T-cell (primary cell): ENCODE measurements around the gene GRIK4. TPM values are rescaled to one million over a fixed set of nuclear protein-coding genes. Genes with fewer than 3 reads are reported as not detected.

Source experiments
- ATAC-seq, 4 experiments: fragments of 200-7000 bp in 3 of 4; fragments of 150-1000 bp in 1 of 4; cut with Tn5 transposase; replicated peaks in 1 of 4; 1 replicate in 3 of 4; 2 replicates in 1 of 4; pipeline ENCODE4 v1.10.0; 2021; ENCODE audit warnings: moderate library complexity in 3 of 4, mild to moderate bottlenecking in 2 of 4, moderate number of reproducible peaks in 1 of 4
- CTCF ChIA-PET, 2 donors: fragments of 300-600 bp; sonication (Branson Sonifier 250); formaldehyde crosslinking; loops; one replicate each; lab custom pipeline; 2022; ENCODE audit warnings: antibody characterized with exemption in 2 of 2; lab: Charles Lee
- POLR2A ChIA-PET, 2 donors: fragments of 300-600 bp; sonication (Branson Sonifier 250); formaldehyde crosslinking; loops; one replicate each; lab custom pipeline; 2022; ENCODE audit warnings: antibody characterized with exemption in 2 of 2; lab: Charles Lee
- DNase-seq, 35 experiments: peaks; one replicate each; pipeline versions ENCODE4 v3.0.0 to v3.0.0-alpha.2; 2013 to 2023
- H3K27ac ChIP-seq: one replicate; pipeline ENCODE4 v1.5.1; 2013; ENCODE audit warnings: low read length
- H3K27me3 ChIP-seq, 2 experiments: replicated peaks in 1 of 2; 1 replicate in 1 of 2; 2 replicates in 1 of 2; pipeline versions ENCODE4 v1.6.1 to v1.7.0; 2013; ENCODE audit warnings: low read length in 1 of 2, mixed read lengths in 1 of 2; ENCODE audit not compliant: control insufficient read depth in 2 of 2, insufficient read depth in 2 of 2; ENCODE audit errors: extremely low read depth in 1 of 2
- H3K36me3 ChIP-seq, 2 donors: 1 replicate in 1 of 2; 2 replicates in 1 of 2; pipeline versions ENCODE4 v1.6.1 to v1.7.0; 2013; ENCODE audit warnings: low read length in 1 of 2; ENCODE audit not compliant: control insufficient read depth in 2 of 2, insufficient read depth in 1 of 2; ENCODE audit errors: extremely low read depth in 1 of 2
- H3K4me1 ChIP-seq, 2 experiments: 1 replicate in 1 of 2; 2 replicates in 1 of 2; pipeline versions ENCODE4 v1.6.1 to v1.7.0; 2013; ENCODE audit warnings: low read length in 2 of 2, mixed read lengths in 1 of 2; ENCODE audit not compliant: insufficient read depth in 2 of 2, control insufficient read depth in 1 of 2; ENCODE audit errors: extremely low read depth in 1 of 2
- H3K4me3 ChIP-seq, 2 donors: 1 replicate in 1 of 2; 2 replicates in 1 of 2; pipeline versions ENCODE4 v1.5.1 to v1.7.0; 2013; ENCODE audit warnings: mild to moderate bottlenecking in 2 of 2, low read length in 1 of 2, moderate library complexity in 1 of 2; ENCODE audit not compliant: control insufficient read depth in 1 of 2; ENCODE audit errors: extremely low read depth in 1 of 2
- H3K9me3 ChIP-seq: 2 replicates; pipeline ENCODE4 v1.7.0; 2013
- H3K27ac Mint-ChIP-seq, 2 donors: one replicate each; pipeline ENCODE4 v1.8.0; 2020 to 2021; ENCODE audit warnings: mild to moderate bottlenecking in 2 of 2, mixed read lengths in 2 of 2
- H3K27me3 Mint-ChIP-seq, 2 donors: one replicate each; pipeline ENCODE4 v1.8.0; 2021 to 2022; ENCODE audit warnings: mixed read lengths in 2 of 2
- H3K36me3 Mint-ChIP-seq: one replicate; pipeline ENCODE4 v1.8.0; 2021; ENCODE audit warnings: mixed read lengths
- H3K4me1 Mint-ChIP-seq, 3 donors: one replicate each; pipeline ENCODE4 v1.8.0; 2020 to 2022; ENCODE audit warnings: mixed read lengths in 3 of 3, mild to moderate bottlenecking in 1 of 3
- H3K4me3 Mint-ChIP-seq, 3 donors: one replicate each; pipeline ENCODE4 v1.8.0; 2020 to 2022; ENCODE audit warnings: mild to moderate bottlenecking in 3 of 3, mixed read lengths in 3 of 3, moderate library complexity in 3 of 3
- H3K9me3 Mint-ChIP-seq, 3 donors: one replicate each; pipeline ENCODE4 v1.8.0; 2020 to 2022; ENCODE audit warnings: mixed read lengths in 3 of 3
- WGBS: methylation state at CpG from one replicate; pipeline ENCODE4 v1.1.5; 2013; ENCODE audit warnings: missing lambda C conversion rate; ENCODE audit not compliant: insufficient coverage; 5-methylcytosine and 5-hydroxymethylcytosine counted together
- total RNA-seq, 35 experiments: library from RNA in 6 of 35; stranded (reverse) in 6 of 35; fragments of 120-200 nt in 1 of 35; gene quantifications; one replicate each; pipeline versions ENCODE4 v1.2.1 to v1.2.4 and lab custom pipeline; 2013 to 2026

Gene GRIK4
- total RNA-seq, 5 donors from 2014 or later (not counting 1 experiment from before 2014, with no cell fraction given) = 0.09 TPM; not detected in 4

GRCh38 chr11:120950880-120951279 lies 439.3 kb downstream of the GRIK4 start:
- Histone ChIP-seq H3K27ac (no peak overlapping the region), H3K4me1 (peaks cover 0 to 7% of the 10 kb centered on the region in 2 experiments), H3K9me3 (no peaks in the 10 kb centered on the region), H3K4me3 (no peak overlapping the region), H3K36me3 (no peaks in the 10 kb centered on the region), H3K27me3 (peaks cover 2 to 22% of the 10 kb centered on the region in 2 experiments)
- ATAC-seq (no peak), DNase-seq (no peak)
- Mint-ChIP-seq H3K27ac (no peak overlapping the region), H3K36me3 (no peaks in the 10 kb centered on the region), H3K27me3 (peaks cover 14 to 45% of the 10 kb centered on the region in 2 donors), H3K9me3 (no peaks in the 10 kb centered on the region), H3K4me3 (no peak overlapping the region), H3K4me1 (peaks cover 5 to 11% (median 9%) of the 10 kb centered on the region in 3 donors)
- POLR2A ChIA-PET = no interaction called here
- WGBS = 63% methylated on average over 3 of the region's 6 CpGs
- CTCF ChIA-PET = interaction anchor here in 1 of 2 donors (0.5 kb wide), 1 partner anchor 63 kb away, joined by 3 read pairs; no protein-coding TSS in a partner anchor

GRCh38 chr11:120952461-120953434 lies 441.2 kb downstream of the GRIK4 start:
- peak; percentile 50 to 69 (median 57) for ATAC-seq
- Histone ChIP-seq H3K4me3 (peak overlapping the region; percentile 26 to 35), H3K36me3 (no peaks in the 10 kb centered on the region), H3K9me3 (no peaks in the 10 kb centered on the region), H3K27ac (no peak overlapping the region), H3K4me1 (peaks cover 0 to 19% of the 10 kb centered on the region in 2 experiments), H3K27me3 (peaks cover 2 to 22% of the 10 kb centered on the region in 2 experiments)
- Mint-ChIP-seq H3K9me3 (no peaks in the 10 kb centered on the region), H3K27me3 (peaks cover 11 to 36% of the 10 kb centered on the region in 2 donors), H3K36me3 (no peaks in the 10 kb centered on the region), H3K4me1 (peaks cover 17 to 22% (median 19%) of the 10 kb centered on the region in 3 donors), H3K4me3 (peak overlapping the region; percentile 53 to 82 (median 68)), H3K27ac (no peak overlapping the region)
- CTCF ChIA-PET = interaction anchor here (0.6 to 1.0 kb wide), 4 partner anchors 107 to 618 kb away, joined by 3 to 10 read pairs (median 5); no protein-coding TSS in a partner anchor
- POLR2A ChIA-PET = no interaction called here
- peak in 33 of 35 experiments; percentile 12 to 59 (median 42) for DNase-seq
- WGBS = 15% methylated on average over 9 of the region's 20 CpGs

GRCh38 chr11:120954381-120954780 lies 442.8 kb downstream of the GRIK4 start:
- Mint-ChIP-seq H3K4me1 (peaks cover 18 to 24% (median 21%) of the 10 kb centered on the region in 3 donors), H3K27me3 (peaks cover 8 to 19% of the 10 kb centered on the region in 2 donors), H3K4me3 (no peak overlapping the region), H3K9me3 (no peaks in the 10 kb centered on the region), H3K36me3 (no peaks in the 10 kb centered on the region), H3K27ac (no peak overlapping the region)
- ChIA-PET CTCF (interaction anchor here (0.6 to 0.7 kb wide), 4 partner anchors 134 to 707 kb away, joined by 3 to 6 read pairs (median 4); no protein-coding TSS in a partner anchor), POLR2A (no interaction called here)
- WGBS = 93% methylated on average over 4 of the region's 7 CpGs
- H3K27ac ChIP-seq = no peak overlapping the region
- peaks cover 0 to 20% of the 10 kb centered on the region in 2 experiments for H3K4me1 ChIP-seq
- H3K9me3 ChIP-seq = no peaks in the 10 kb centered on the region
- H3K36me3 ChIP-seq = no peaks in the 10 kb centered on the region
- no peak for DNase-seq
- no peak overlapping the region for H3K4me3 ChIP-seq
- no peak for ATAC-seq
- H3K27me3 ChIP-seq = peaks cover 0 to 24% of the 10 kb centered on the region in 2 experiments

GRCh38 chr11:120956710-120957495 lies 445.4 kb downstream of the GRIK4 start:
- no peaks in the 10 kb centered on the region for H3K36me3 ChIP-seq
- 84% methylated on average over 14 of the region's 16 CpGs for WGBS
- peaks cover 0 to 19% of the 10 kb centered on the region in 2 experiments for H3K27me3 ChIP-seq
- peak overlapping the region; percentile 52 for H3K27ac ChIP-seq
- no peak overlapping the region for H3K4me3 ChIP-seq
- H3K27ac Mint-ChIP-seq = peak overlapping the region; percentile 84 to 94
- CTCF ChIA-PET = interaction anchor here in 1 of 2 donors (0.6 to 0.7 kb wide), 2 partner anchors 253 to 591 kb away, joined by 3 to 4 read pairs; no protein-coding TSS in a partner anchor
- peaks cover 2 to 4% of the 10 kb centered on the region in 2 donors for H3K27me3 Mint-ChIP-seq
- H3K36me3 Mint-ChIP-seq = no peaks in the 10 kb centered on the region
- H3K9me3 Mint-ChIP-seq = no peaks in the 10 kb centered on the region
- POLR2A ChIA-PET = no interaction called here
- H3K4me3 Mint-ChIP-seq = peak overlapping the region in 1 of 3 donors; percentile 48
- no peaks in the 10 kb centered on the region for H3K9me3 ChIP-seq
- H3K4me1 ChIP-seq = peaks cover 0 to 20% of the 10 kb centered on the region in 2 experiments
- ATAC-seq (peak; percentile 61 to 84 (median 82)), DNase-seq (peak in 19 of 35 experiments; percentile 5 to 41 (median 19))
- H3K4me1 Mint-ChIP-seq = peaks cover 18 to 24% (median 21%) of the 10 kb centered on the region in 3 donors

- H3K9me3 Mint-ChIP-seq = no peaks in the 10 kb centered on the region
- peaks cover 12 to 15% (median 13%) of the 10 kb centered on the region in 3 donors for H3K4me1 Mint-ChIP-seq
- H3K4me3 Mint-ChIP-seq = no peak overlapping the region
- no peak for ATAC-seq
- Histone ChIP-seq H3K27me3 (peaks cover 0 to 10% of the 10 kb centered on the region in 2 experiments), H3K27ac (no peak overlapping the region), H3K36me3 (no peaks in the 10 kb centered on the region), H3K9me3 (no peaks in the 10 kb centered on the region), H3K4me3 (no peak overlapping the region), H3K4me1 (peaks cover 0 to 13% of the 10 kb centered on the region in 2 experiments)
- peaks cover 0 to 4% of the 10 kb centered on the region in 2 donors for H3K27me3 Mint-ChIP-seq
- WGBS = 81% methylated on average over 6 of the region's 14 CpGs
- no peak for DNase-seq
- H3K36me3 Mint-ChIP-seq = no peaks in the 10 kb centered on the region
- no peak overlapping the region for H3K27ac Mint-ChIP-seq
- ChIA-PET CTCF (no interaction called here), POLR2A (no interaction called here)
These were observed 446.6 kb downstream of the GRIK4 start for GRCh38 chr11:120958185-120958584.
